Stimulated activated CD8-positive, alpha-beta memory T cell treated with anti-CD3 and anti-CD28 coated beads, Interleukin-12 subunit alpha, Interleukin-12 subunit beta, amount 100 ng/mL, for 24 hours (primary cell): ENCODE data around the gene LNX2.
A peak's percentile ranks its signal among the peaks of the same experiment; 100 is the strongest.
"Not testable (repeated sequence)": the region's sequence is repeated elsewhere in the genome, so short reads cannot be mapped to it uniquely, and the experiment has no call there.

ENCODE experiments used
- DNase-seq: peaks from one replicate; pipeline ENCODE4 v3.0.0-alpha.2; 2020; ENCODE audit errors: extremely low read depth

LNX2 gene

DNA sequence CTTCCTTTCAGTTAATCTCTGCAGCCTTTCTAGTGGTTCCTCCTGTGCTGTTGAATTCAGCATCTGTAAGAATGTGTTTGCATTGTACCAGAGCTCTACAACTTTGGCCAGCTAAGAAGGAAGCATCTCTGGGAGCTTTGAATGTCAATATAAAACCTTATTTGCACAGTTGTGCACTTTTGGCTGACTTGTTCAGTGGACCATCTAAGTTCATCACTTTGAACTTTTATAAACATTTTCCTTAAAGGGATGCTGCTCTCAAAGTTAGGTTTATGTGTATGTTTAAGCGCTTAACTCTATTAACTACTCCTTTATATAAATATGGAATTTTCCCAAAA is 16.9 kb upstream of the LNX2 start:
- DNase-seq = no peak

GRCh38 chr13:27636589-27637288 is 16.4 kb upstream of the LNX2 start:
- DNase-seq = no peak

GRCh38 chr13:27635266-27635665 is 14.9 kb upstream of the LNX2 start:
- no peak for DNase-seq

- DNase-seq = no peak
Measured at GRCh38 chr13:27634791-27635190, 14.5 kb upstream of the LNX2 start.

DNA sequence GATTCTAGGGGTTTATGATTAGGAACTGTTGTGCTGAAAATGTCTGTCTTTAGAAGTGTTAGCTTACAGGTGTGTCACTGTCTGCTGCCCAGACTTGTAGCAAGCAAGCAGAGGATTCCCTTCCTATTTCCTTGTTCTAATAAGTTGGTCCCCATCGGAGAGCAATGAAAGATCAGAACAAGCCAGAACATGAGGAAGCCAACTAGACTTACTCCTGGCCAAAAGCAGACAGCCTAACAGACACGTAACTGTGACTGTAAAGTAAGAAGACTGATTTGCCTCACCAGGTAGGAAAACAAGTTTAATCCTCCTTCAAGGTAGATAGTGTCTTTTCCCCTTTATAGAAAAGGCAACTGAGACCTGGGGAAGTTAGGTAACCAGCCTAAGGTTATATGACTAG is 13.9 kb upstream of the LNX2 start:
- no peak for DNase-seq

GRCh38 chr13:27632648-27633047 is 12.3 kb upstream of the LNX2 start:
- DNase-seq = no peak

- DNase-seq = no peak
Measured at GRCh38 chr13:27632214-27632613, 11.9 kb upstream of the LNX2 start.

DNA sequence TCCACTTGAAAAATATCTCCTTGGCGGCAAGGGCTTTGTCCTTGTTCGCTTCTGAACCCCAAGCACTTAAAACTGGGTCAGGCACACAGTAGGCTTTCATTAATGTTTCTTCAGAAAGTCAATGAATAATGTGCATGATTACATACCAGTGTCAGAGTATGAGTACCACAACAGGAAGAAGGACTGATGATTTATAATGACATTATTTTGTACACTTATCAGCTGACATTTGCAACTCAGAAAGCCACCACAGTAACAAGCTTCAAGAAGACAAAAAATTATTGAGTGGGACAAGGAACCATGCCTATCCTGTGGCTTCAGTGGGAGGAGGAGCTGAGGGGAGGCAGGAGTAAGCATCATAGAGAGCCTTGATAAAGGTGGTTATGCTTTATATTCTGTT is 11.3 kb upstream of the LNX2 start:
- no peak for DNase-seq

- DNase-seq = no peak
Measured at GRCh38 chr13:27631156-27631555, 10.8 kb upstream of the LNX2 start.

GRCh38 chr13:27628766-27629165 is 8.4 kb upstream of the LNX2 start:
- not testable (repeated sequence) for DNase-seq

GRCh38 chr13:27628081-27628480 is 7.8 kb upstream of the LNX2 start:
- no peak for DNase-seq

- no peak for DNase-seq
Measured at GRCh38 chr13:27627380-27627779, 7.1 kb upstream of the LNX2 start.

- DNase-seq = no peak
Measured at GRCh38 chr13:27625839-27626238, 5.5 kb upstream of the LNX2 start.

DNA sequence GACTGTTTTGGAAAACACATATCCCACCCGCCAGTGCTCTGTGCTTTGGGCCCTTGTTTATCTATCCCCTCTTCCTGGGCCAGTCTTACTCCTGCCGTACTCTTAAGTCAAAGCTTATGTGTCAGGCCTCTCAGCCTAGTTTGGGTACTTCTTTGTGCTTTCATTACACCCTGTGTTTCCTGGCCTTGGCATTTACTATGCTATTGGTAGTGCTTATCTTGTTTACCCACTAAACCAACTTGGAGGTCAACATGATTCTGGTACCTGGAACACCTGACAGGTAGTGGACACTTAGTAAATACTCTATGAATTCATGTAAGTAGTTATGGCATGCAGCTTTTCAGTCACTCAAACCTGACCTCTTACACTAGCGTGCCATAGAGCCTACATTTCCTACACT is 3.7 kb upstream of the LNX2 start:
- no peak for DNase-seq

GRCh38 chr13:27622881-27623280 is 2.6 kb upstream of the LNX2 start:
- no peak for DNase-seq

DNA sequence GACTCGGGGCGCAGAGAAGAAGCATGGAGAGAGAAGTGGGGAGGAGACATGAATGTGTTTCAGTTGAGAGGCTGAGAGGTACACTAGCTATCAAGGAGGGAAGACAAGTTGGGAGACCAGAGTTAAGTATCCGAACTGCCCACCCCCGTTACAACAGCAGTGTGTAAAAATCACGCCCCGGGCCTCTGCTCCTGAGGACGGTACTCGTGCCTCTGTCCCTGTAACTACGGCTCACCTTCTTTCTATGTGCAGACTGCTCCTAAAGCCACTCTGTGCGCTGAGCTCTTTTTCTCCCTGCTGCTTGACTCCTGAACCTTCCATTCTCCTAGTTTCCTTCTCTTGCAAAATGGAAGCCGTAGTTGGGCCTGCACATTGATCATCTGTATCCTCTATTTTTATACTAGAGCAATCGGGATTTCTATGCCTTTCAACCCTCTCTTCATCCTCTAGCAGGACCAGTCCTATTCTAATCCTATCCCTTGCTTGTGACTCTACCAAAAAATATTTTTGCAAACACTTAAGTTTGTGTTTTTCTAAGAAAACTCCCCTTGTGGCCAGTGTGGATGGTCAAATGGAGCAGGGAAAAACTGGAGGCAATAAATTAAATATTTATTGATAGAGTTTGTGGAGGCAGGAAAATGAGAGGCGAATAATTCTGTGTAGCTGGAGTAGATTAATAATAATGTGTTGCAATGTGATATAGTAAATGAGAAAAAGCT is 1.9 kb upstream of the LNX2 start:
- DNase-seq = no peak

DNA sequence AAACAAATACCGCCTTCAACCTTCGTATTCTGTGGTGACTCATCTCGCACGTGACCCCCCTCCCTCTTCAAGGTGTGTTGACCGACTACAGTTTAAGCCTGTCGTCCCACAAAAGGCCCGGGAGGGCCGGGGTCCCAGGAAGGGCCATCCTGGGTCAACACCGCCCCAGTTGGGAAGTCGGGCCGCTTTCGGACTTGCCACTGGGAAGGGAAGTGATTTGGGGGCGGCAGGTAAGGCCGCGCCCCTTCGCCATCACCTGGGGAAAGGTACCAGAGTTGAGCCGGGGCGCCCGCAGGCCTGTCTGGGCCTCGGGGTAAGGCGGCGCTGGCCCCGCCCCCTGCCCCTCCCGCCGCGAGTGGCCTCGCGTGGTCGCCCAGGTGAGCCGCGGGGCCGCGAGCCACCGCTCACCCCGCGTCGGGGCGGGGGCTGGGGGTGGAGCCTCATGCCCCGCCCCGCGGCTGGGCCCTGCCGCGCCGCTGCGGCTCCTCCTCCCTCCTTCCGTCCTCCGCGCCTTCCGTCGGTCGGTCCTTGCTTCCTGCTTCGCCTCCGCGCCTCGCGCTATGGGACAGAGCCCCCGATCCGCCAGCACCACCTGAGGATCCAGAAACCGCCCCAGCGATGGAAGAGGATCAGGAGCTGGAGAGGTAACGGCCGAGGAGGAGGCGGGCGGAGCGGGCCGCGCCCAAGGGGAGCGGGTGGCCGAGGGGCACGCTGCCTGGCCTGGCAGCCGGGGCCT is 1.2 kb upstream of the LNX2 start, which contains the start of gene POLR1D:
POLR1D (plus strand) TSS at position 527 of the 736 bp plus-strand sequence; CDS start at position 619, 92 bp downstream.
- DNase-seq = peak; percentile 50

GRCh38 chr13:27621116-27621365 is 712 bp upstream of the LNX2 start:
- no peak for DNase-seq

- DNase-seq = no peak
Measured at GRCh38 chr13:27619728-27620376, 477 bp downstream of the LNX2 start.

DNA sequence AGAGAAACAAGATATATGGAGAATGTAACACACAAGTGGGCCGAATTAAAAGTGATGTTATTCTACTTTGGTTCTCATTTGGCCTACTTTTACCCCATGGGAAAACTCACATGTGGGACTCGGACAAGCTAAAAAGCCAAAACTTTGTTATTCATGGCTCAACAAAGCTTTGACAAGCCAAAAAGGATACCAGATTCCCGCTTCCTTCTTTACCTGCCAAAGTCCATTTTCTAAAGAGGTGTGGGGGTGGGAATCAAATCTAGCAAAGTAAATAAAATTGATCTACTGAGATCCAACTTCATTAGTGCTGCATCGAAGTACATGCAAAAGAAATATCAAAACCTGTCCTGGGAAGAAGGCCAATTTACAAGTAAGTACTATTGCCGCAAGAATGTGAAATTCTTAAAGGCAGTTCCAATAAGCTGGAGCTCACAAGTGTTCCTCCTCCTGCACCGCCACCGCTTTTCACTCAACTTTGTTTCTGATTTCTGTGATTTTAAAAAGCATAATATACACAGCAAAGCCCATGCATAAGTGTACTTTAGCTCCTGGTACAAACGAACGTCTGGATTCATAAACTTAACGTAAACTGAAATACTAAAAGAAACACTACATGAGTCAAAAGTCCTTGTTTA is 1.1 kb downstream of the LNX2 start:
- DNase-seq = no peak

DNA sequence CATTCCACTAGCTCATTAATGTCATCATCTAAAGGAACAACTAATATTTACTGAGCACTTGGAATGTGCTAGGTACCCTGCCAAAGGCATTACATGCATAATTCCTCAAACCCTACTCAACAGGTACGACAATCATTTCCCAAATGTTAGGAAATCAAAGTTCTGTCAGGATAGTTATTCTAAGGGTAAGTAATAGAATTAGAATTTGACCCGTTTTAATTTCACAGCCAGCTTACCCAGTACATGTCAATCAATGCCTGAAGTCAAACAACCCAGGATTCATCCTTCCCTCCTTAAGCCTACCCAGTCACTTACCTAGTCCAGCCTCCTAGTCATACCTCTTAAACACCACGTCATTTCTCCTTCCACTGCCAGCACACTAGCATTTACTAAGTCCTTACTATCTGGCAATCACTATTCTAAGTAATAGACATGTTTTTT is 2.4 kb downstream of the LNX2 start:
- no peak for DNase-seq

GRCh38 chr13:27613628-27614027 is 6.7 kb downstream of the LNX2 start:
- no peak for DNase-seq
